ENCODE results near the gene PTPRT.

The PTPRT gene

GRCh38 chr20:42507874-42508273, 681.8 kb downstream of the PTPRT start:
- no peak for DNase-seq

DNA sequence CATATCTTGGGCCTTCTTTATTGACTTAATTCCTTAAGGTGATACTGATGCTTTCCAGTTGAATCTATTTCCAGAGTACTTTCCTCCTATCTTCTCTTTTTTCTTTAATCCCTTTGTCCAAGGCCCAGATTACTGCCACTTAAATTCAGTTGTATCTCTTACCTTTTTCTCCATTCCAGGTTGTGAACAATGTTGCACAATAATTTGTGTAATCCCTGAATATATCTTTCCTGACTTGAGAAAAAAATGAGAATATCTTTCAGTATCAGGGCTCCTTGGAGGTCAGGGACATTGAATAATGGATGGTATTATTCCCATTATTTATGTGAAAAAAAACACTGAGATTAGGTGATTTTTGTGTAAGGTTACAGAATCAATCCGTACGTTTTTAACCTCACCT, 683.3 kb downstream of the PTPRT start:
- no peak for DNase-seq

DNA sequence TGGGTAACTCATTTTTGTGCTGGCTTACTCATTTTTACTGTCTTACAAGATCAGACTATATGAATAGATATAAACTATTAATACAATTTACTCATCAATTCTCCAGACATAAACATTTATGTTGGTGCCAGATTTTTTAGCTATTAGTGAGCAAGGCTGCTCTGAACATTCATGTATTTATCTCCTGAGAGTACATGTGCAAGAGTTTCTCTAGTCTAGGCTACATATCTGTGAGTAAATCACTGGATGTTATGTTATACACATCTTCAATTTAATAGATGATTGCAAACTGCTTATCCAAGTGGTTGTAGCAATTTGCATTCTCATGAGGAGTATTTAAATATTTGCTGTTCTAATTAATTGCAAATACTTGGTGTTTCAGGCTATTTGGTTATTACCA, 687.1 kb downstream of the PTPRT start:
- no peak for DNase-seq

- no peak for DNase-seq
Measured at GRCh38 chr20:42496595-42496994, 693.1 kb downstream of the PTPRT start.

DNA sequence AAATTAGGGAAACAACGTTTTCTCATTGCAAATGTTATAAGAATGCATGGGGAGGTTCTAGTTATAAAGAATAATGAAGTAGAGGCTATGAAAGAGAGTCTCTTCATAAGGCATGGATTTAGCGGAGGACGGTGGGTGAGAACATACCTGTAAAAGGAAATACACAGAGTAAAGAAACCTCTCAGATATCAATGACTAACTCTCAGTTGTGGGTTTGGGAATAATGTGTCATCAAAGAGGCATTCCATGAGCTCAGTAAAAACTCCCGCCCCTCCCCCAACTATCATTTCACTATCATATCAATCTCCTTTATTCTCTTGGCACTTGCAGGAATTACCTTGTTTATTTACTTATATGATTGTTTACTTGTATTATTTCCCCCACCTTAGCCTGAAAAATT, 695.4 kb downstream of the PTPRT start:
- no peak for DNase-seq

GRCh38 chr20:42493001-42493400, 696.7 kb downstream of the PTPRT start:
- no peak for DNase-seq

- no peak for DNase-seq
Measured at GRCh38 chr20:42492290-42492689, 697.4 kb downstream of the PTPRT start.

DNA sequence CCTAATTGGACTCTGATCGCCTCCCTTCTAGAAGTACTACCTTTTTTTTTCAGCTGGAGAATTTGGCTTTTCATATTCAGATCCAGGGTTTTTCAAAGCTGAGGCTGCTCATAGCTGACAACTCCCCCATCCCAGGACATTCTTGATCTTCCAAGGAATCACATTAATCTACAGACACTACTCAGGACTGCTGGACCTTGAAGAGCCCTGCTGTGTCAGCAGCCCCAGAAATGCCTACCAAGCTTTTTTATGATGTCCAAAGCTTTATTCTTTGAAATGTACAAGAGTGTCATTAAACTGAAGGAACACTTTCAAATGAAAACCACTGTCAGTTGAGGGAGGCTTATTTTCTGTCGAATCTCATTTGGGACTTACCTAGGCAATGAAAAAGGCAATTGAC, 704.1 kb downstream of the PTPRT start:
- no peak for DNase-seq

- no peak for DNase-seq
Measured at GRCh38 chr20:42484790-42485375, 704.8 kb downstream of the PTPRT start.

DNA sequence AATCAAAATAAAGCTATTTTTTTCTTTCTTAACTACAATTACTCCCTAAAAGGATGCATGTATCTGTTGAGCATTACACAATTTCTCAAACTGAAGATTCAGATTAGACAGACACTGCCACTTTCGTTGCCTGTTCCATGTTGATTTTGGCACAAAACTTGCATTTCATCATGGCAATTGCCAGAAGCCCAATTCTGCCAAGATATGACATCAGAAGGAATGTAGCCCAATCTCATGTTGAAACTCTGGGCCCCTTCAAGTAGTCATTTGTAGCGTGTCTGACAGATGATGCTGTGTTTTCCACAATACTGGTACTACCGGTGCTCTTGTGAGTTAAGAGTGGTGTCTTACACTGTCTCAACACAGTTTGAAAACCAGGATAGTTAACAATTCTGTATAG, 705.4 kb downstream of the PTPRT start:
- DNase-seq = no peak

- no peak for DNase-seq
Measured at GRCh38 chr20:42483730-42484303, 705.9 kb downstream of the PTPRT start.

DNA sequence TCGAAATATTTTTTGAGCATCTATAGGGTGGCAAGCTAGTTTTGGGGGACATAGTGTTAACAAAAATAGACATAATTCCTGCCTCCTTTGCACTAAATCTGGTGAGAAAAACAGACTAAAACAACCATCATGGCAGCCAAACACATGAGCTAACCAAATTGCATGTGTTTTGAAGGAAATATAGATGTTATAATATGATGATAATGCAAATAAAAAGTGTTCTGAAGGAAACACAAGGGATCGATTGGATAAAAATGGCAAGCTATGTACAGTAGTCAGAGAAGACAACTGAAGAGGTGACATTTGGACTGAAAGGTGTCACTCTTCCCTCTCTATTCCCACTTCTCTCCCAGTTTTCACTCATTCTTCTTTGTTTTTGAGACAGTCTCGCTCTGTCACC, 706.9 kb downstream of the PTPRT start:
- DNase-seq = no peak

- no peak for DNase-seq
Measured at GRCh38 chr20:42475773-42476172, 713.9 kb downstream of the PTPRT start.

GRCh38 chr20:42474646-42475045, 715.1 kb downstream of the PTPRT start:
- DNase-seq = no peak

GRCh38 chr20:42472198-42472597, 717.5 kb downstream of the PTPRT start:
- no peak for DNase-seq

- DNase-seq = no peak
Measured at GRCh38 chr20:42461965-42462593, 727.6 kb downstream of the PTPRT start.

- no peak for DNase-seq
Measured at GRCh38 chr20:42461291-42461690, 728.4 kb downstream of the PTPRT start.

DNA sequence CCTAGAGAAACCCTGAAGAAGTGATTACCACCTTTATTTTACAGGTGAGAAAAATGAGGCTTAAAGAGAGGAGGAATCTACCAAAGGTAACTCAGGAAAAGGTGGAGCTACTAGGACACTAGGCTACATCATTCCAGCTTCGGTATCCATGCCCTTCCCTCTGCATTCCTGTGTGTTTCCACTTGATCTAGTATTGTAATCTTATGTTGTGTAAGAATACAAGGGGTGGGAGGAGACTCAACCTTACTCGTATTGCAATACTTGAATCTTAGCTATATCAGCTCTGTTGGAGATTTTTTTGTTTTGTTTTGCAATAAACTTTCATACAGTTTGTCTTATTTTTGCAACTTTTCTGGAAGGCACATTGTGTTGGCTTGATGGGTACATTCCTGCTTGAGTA, 742.4 kb downstream of the PTPRT start:
- no peak for DNase-seq

- DNase-seq = no peak
Measured at GRCh38 chr20:42444799-42445198, 744.9 kb downstream of the PTPRT start.

DNA sequence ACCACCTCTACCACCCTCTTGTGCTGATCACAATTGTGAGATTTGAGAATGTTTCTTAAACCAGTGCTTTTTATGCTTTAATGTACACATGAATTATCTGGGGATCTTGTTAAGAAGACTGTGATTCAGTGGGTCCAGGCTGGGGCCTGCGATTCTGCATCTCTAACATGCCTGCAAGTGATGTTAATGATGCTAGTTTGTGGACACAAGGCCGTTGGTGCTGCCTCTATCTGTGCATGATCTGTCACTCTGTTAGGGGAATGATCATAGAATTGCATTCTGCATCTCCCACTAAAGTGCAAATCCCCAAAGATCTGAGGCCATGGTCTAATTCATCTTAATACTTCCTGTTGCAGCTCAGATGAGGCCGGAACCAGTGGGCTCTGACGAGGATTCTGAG, 746.5 kb downstream of the PTPRT start:
- DNase-seq = no peak

DNA sequence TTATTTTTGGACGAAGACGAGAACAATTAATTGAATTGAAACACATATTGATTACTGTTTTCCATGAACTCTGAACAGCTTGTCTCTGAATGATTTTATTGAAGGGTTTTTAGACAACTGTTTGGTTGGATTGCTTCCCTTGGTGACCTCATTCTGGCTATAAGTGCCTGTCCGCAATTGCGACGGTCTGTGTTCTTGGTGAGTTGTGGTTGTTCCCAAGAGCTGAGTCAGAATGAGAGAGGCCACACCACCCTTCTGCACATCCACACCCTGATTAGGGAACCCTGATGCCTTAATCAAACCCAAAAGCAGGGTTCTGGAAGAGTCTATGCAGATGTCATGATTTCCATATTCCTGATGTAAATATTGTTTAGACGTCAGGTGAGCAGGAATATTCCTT, 747.0 kb downstream of the PTPRT start:
- no peak for DNase-seq

GRCh38 chr20:42441864-42442331, 747.8 kb downstream of the PTPRT start:
- no peak for DNase-seq

- DNase-seq = no peak
Measured at GRCh38 chr20:42441196-42441863, 748.4 kb downstream of the PTPRT start.

GRCh38 chr20:42435230-42435629, 754.5 kb downstream of the PTPRT start:
- no peak for DNase-seq
